ENCODE data around the gene SENP8.

SENP8 gene

GRCh38 chr15:72173864-72174550 lies 55.8 kb downstream of the SENP8 start:
- no peak for DNase-seq (ENCODE audit: low read depth in 1 of 2, low spot score in 1 of 2)

- DNase-seq (ENCODE audit: low read depth in 1 of 2, low spot score in 1 of 2), result no peak
Measured at GRCh38 chr15:72174551-72175165, 56.5 kb downstream of the SENP8 start.

DNA sequence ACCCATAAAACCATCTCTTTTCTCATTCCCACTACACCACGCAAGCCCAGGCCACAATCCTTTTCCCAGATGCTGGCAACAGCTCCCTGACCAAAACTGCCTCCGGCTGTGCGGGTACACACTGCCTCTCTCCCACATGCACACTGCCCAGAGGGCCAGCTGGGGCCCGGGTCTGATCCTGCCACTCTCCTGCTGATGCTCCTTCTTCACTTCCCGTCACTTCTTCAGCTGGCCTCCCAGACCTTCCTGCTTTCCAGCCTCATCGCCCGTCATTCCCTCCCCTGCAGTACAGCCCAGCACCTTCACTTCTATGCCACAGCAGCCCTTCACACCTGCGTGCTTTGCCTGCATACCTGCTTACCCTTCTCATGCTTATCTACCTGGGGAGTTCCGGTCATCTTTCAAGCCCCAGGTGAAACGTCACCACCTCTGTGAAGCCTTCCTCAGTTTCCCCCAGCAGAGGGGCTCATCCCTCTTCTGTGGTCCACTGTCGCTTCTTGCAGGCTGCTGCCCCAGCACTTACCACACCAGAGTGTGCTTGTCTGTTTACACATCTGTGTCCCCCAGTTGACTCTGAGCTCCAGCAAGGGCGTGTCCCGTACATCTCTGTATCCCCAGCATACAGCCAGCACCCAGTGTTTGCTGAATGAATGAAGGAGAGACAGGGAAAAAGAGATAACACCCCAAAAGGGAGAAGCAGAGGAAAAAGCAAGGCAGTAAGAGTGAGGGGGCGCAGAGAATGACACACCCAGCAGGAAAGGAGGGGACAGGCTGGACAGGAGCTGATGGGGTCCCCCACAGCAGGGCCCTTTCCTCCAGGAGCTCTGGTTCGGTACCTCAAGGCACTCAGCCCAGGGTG lies 57.2 kb downstream of the SENP8 start:
- DNase-seq (ENCODE audit: low read depth in 1 of 2, low spot score in 1 of 2), result no peak

DNA sequence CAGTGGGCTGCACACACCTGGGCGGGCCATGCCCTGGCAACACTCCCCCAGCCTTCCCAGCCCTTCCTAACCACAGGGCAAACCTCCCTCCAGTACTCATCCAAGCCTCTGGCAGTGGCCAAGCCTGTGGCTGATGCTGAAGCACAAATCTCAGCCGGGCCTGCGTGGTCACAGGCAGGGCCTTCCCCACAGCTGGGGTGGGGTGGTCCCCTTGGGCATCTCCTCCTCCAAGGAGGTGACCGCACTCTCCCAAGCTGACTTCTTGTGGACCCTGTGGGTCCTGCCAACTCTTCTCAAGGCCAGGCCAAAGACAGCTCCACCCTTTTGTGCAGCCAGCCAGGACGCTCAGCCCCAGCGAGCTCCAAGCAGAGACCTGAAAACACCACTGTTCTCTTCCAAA lies 58.0 kb downstream of the SENP8 start:
- no peak for DNase-seq (ENCODE audit: low read depth in 1 of 2, low spot score in 1 of 2)

- no peak for DNase-seq (ENCODE audit: low read depth in 1 of 2, low spot score in 1 of 2)
Measured at GRCh38 chr15:72176743-72177142, 58.5 kb downstream of the SENP8 start.

- DNase-seq (ENCODE audit: low read depth in 1 of 2, low spot score in 1 of 2), result no peak
Measured at GRCh38 chr15:72178976-72179585, 60.9 kb downstream of the SENP8 start.

DNA sequence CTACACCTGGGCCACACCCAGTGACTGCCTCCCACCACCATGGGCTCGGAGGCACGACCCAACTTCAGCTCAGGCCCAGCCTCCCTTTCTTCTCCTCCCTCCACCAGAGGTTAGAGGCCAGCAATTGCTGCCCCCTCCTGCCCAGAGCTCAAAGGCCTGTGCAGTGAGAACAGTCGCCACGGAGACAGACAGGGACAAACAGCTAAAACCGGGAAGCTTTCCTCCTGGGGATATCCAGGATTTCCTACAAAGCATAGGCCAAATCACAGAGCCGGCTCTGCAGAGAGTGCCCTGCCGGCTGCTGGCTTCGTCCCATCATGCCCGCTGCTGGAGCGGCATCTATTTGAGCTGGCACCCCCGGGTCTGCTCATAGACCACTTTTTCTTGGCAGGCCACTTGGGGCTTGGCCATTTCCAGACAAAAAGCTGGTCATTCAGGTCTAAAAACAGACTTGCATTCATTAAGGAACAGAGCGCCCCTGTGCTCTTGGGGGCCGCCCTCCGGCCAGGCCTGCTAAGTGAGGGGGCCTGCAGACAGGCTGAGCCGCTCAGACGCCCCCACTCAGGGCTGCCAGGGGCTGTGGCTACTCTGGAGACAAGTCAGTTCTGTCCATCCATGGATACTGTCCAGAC lies 61.9 kb downstream of the SENP8 start:
- DNase-seq (ENCODE audit: low read depth in 1 of 2, low spot score in 1 of 2), result no peak

DNA sequence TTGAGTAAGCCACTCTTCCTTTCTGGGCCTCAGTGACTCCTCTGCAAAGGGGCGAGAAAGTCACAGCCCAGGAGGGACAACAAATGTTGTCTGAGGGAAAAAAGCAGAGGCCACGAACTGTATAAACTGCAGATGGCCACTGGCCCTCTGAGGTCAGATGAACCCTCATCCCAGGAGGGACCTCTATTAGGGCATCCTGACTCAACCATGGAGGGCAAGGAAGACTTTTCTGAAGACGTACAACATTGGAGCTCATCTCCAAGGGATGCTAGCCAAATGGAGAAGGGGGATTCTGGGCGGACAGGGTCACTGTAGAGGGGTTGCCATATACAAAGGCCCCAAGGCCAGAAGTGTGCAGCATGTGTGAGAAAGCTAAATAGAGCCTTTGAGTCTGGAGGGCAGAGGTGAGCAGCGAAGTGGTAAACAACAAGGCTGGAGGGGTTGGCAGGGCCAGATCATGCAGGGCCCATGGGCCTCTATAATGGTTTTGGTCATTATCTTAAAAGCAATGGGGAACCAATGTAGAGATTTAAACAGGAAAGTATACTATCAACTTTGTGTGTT lies 62.6 kb downstream of the SENP8 start:
- no peak for DNase-seq (ENCODE audit: low read depth in 1 of 2, low spot score in 1 of 2)

- DNase-seq (ENCODE audit: low read depth in 1 of 2, low spot score in 1 of 2), result no peak
Measured at GRCh38 chr15:72182244-72182643, 64.0 kb downstream of the SENP8 start.

- no peak for DNase-seq (ENCODE audit: low read depth in 1 of 2, low spot score in 1 of 2)
Measured at GRCh38 chr15:72182673-72183072, 64.5 kb downstream of the SENP8 start.

DNA sequence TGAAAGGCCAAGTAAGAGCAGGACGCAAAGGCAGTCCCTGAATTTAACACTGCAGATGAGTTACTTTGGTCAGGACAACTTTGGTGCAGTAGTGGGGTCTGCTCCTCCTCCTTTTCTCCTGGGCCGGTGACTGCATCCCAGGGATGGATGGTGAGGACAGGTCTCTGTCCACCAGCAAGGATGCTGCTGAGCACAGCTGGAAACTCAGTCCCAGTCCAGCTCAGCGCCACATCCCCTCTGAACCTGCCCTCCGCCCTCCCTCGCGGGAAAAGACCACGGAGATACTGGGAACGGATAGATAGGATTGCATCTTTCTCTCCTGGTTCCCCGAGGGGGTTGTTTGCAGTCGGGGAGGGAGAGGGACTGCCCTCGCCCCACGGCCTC lies 65.6 kb downstream of the SENP8 start:
- DNase-seq (ENCODE audit: low read depth in 1 of 2, low spot score in 1 of 2), result no peak

GRCh38 chr15:72184165-72184811 lies 66.1 kb downstream of the SENP8 start:
- no peak for DNase-seq (ENCODE audit: low read depth in 1 of 2, low spot score in 1 of 2)

DNA sequence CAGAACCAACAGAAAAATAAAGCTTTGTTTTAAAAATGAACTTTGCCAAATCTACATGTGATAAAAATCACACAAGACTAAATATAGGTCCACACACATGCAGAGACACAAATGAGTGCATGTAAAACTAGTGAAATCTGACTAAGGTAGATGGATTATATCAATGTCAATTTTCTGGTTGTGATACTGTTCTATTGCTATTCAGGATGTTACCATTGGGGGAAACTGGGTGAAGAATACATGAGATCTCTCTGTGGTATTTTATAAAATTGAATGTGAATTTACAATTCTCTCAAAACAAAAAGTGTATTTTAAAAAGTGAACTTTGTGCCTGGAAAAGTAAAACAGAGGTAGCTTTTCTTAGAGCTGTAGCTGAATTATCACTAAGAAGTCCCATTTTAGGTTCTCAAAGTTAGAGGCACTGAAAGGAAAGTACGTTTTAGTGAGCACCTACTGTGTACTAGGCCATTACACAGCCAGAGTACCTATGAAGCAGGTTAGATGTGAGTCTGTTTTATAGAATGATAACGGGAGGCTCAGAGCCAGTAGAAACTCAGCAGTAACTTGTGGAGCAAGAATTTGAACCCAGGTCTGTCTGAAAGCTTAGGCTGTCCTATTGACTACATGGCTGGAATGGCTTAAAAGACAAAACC lies 71.2 kb downstream of the SENP8 start:
- no peak for DNase-seq (ENCODE audit: low read depth in 1 of 2, low spot score in 1 of 2)

GRCh38 chr15:72192416-72192815 lies 74.2 kb downstream of the SENP8 start:
- no peak for DNase-seq (ENCODE audit: low read depth in 1 of 2, low spot score in 1 of 2)
